ENCODE measurements around the gene GCAT. TPM values are rescaled to one million over a fixed set of nuclear protein-coding genes. Genes with fewer than 3 reads are reported as not detected.
A peak's percentile ranks its signal among the peaks of the same experiment; 100 is the strongest.

The GCAT gene
- total and polyA plus RNA-seq, 2 of the 13 experiments (the other 11 are each of a cell fraction or from before 2014, with no cell fraction given), result 28.0 to 50.3 TPM

DNA sequence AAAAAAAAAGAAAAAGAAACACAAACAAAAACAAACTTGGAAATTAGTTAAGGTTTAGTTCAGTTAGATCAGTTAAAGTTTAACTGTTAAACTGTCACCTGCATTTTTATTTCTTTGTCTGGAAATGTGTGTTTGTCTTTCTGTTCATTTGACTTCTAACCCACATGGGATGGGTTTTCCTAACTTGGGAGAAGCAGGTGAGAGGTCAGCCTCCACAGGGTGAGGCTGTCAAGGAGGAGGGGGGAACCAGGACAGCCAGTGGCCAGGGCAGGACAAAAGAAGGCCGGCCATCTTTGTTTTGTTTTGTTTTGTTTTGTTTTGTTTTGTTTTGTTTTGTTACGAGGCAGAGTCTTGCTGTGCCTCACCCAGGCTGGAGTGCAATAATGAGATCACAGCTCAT is 13.4 kb upstream of the GCAT start:
- no peak for ATAC-seq
- Histone ChIP-seq H3K4me1 (ENCODE audit: insufficient read depth, low read length) (peaks cover 59% of the 10 kb centered on the region), H2AFZ (ENCODE audit: low read length) (no peak overlapping the region), H4K20me1 (ENCODE audit: insufficient read depth, low read length) (no peaks in the 10 kb centered on the region), H3K4me2 (ENCODE audit: low read depth, low read length) (peak overlapping the region; percentile 45), H3K27ac (ENCODE audit: extremely low read length, insufficient read depth, low read length) (no peak overlapping the region), H3K4me3 (replicated peaks in 1 of 3; ENCODE audit: insufficient read depth in 1 of 3, low read depth in 2 of 3, low read length in 3 of 3) (no peak overlapping the region), H3K9ac (ENCODE audit: insufficient read depth, low read depth, low read length) (0 out of 2 replicates have a peak overlapping the region, but pooled peaks have one; percentile 43), H3K36me3 (replicated peaks in 1 of 2; ENCODE audit: control insufficient read depth in 1 of 2, insufficient read depth in 2 of 2, low read length in 2 of 2) (no peaks in the 10 kb centered on the region), H3K79me2 (ENCODE audit: insufficient read depth, low read length) (no peaks in the 10 kb centered on the region), H3K9me3 (ENCODE audit: low read length) (no peaks in the 10 kb centered on the region), H3K27me3 (ENCODE audit: control insufficient read depth in 1 of 2, insufficient read depth in 2 of 2, low read length in 2 of 2) (no peaks in the 10 kb centered on the region)
- in situ Hi-C loops (cut with HindIII; ENCODE audit: extremely low pct_ligation_motif_present, low pct_unique_long_range_greater_than_20kb), result no loop called here
- TF ChIP-seq ZNF317 (CRISPR knock-in tag; IDR thresholded peaks at IDR 0.05) (no peak), YY1 (IDR thresholded peaks at IDR 0.05; ENCODE audit: insufficient read depth, insufficient replicate concordance, low read depth, low read length) (peak; percentile 55), ZNF747 (CRISPR knock-in tag; IDR thresholded peaks at IDR 0.05; ENCODE audit: borderline replicate concordance) (no peak), RXRB (CRISPR knock-in tag; IDR thresholded peaks at IDR 0.05; ENCODE audit: borderline replicate concordance) (peak; percentile 81), PPARG (CRISPR knock-in tag; conservative IDR thresholded peaks at IDR 0.05) (peak; percentile 91), AHR (CRISPR knock-in tag; IDR thresholded peaks at IDR 0.05) (no peak)
- TF ChIP-seq, protein P1, sequence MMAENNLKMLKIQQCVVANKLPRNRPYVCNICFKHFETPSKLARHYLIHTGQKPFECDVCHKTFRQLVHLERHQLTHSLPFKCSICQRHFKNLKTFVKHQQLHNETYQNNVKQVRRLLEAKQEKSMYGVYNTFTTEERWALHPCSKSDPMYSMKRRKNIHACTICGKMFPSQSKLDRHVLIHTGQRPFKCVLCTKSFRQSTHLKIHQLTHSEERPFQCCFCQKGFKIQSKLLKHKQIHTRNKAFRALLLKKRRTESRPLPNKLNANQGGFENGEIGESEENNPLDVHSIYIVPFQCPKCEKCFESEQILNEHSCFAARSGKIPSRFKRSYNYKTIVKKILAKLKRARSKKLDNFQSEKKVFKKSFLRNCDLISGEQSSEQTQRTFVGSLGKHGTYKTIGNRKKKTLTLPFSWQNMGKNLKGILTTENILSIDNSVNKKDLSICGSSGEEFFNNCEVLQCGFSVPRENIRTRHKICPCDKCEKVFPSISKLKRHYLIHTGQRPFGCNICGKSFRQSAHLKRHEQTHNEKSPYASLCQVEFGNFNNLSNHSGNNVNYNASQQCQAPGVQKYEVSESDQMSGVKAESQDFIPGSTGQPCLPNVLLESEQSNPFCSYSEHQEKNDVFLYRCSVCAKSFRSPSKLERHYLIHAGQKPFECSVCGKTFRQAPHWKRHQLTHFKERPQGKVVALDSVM (CRISPR knock-in tag; IDR thresholded peaks at IDR 0.05), result peak; percentile 64
- TF ChIP-seq, protein P2, sequence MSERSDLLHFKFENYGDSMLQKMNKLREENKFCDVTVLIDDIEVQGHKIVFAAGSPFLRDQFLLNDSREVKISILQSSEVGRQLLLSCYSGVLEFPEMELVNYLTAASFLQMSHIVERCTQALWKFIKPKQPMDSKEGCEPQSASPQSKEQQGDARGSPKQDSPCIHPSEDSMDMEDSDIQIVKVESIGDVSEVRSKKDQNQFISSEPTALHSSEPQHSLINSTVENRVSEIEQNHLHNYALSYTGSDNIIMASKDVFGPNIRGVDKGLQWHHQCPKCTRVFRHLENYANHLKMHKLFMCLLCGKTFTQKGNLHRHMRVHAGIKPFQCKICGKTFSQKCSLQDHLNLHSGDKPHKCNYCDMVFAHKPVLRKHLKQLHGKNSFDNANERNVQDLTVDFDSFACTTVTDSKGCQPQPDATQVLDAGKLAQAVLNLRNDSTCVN (CRISPR knock-in tag; IDR thresholded peaks at IDR 0.05; ENCODE audit: borderline replicate concordance), result no peak
- POLR2A ChIA-PET, result interaction anchor here (1.4 to 2.1 kb wide), 2 partner anchors 9 to 10 kb away, joined by 5 to 10 read pairs; a partner anchor contains a TSS
- 17% methylated on average over 2 of the region's 2 CpGs for WGBS (ENCODE audit: low lambda C conversion rate)
- FAIRE-seq, result no peak
- DNase-seq (ENCODE audit: low spot score), result no peak
- intact Hi-C loops (cut with micrococcal nuclease; ENCODE audit: unreplicated experiment), result no loop called here
- CTCF ChIA-PET (ENCODE audit: low intra/inter-chr PET ratio, low total read pairs), result no interaction called here
- BruUV-seq (replicated peaks), result no TSS peak
